Nasal cavity respiratory epithelium epithelial cell of viscerocranial mucosa (primary cell): ENCODE measurements around the gene ELOA. TPM values are rescaled to one million over a fixed set of nuclear protein-coding genes. Genes with fewer than 3 reads are reported as not detected.

Source experiments
- total RNA-seq: library from RNA; depleted of rRNA; stranded (reverse); fragments of >200 nt; gene quantifications from 2 replicates; pipeline ENCODE4 v1.2.3, GENCODE V29; 2014

Gene ELOA, protein sequence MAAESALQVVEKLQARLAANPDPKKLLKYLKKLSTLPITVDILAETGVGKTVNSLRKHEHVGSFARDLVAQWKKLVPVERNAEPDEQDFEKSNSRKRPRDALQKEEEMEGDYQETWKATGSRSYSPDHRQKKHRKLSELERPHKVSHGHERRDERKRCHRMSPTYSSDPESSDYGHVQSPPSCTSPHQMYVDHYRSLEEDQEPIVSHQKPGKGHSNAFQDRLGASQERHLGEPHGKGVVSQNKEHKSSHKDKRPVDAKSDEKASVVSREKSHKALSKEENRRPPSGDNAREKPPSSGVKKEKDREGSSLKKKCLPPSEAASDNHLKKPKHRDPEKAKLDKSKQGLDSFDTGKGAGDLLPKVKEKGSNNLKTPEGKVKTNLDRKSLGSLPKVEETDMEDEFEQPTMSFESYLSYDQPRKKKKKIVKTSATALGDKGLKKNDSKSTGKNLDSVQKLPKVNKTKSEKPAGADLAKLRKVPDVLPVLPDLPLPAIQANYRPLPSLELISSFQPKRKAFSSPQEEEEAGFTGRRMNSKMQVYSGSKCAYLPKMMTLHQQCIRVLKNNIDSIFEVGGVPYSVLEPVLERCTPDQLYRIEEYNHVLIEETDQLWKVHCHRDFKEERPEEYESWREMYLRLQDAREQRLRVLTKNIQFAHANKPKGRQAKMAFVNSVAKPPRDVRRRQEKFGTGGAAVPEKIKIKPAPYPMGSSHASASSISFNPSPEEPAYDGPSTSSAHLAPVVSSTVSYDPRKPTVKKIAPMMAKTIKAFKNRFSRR
- 23.2 and 32.3 TPM in 2 replicates for total RNA-seq

DNA sequence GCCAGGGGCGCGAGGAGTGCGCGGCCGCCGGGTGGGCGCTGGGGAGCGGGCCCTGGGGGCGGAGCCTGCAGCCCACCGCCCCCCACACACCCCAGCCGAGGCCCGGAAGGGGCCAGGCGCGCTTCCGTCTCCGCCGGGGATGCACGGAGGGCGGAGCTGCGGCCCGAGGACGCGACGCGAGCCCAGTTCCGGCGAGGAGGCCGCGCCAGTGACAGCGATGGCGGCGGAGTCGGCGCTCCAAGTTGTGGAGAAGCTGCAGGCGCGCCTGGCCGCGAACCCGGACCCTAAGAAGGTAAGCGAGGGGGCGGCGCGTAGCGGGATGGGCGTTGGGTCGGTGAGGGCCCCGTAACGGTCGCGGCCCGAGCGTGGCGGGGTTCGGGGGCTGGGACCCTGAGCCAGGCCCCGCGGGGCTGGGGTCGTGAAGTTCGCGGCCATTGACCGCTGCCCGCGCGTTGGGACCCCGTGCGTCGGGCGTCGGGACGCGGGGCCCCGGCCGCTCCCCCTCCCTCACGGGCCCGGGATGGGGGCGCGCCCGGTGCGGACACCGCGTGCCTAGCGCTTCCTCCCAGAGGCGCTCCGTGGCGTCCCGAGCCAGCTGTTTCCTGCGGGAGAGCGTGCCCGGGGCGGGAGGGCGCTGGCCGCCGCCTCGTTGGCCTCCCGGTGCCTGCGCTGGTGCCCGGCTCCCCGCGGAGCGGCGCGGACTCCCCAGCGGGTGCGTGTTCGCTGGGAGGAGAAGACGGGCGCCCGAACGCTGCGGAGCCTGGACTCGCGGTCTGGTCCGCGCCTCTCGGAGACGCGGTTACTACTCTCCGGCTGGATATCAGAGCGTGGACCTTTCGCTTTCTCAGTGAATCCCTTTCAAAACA lies at the start of gene ELOA:
Gene ELOA, plus strand, starts transcription at position 185 of the 866 bp plus-strand sequence. Its CDS starts 33 bp downstream, at position 218.

DNA sequence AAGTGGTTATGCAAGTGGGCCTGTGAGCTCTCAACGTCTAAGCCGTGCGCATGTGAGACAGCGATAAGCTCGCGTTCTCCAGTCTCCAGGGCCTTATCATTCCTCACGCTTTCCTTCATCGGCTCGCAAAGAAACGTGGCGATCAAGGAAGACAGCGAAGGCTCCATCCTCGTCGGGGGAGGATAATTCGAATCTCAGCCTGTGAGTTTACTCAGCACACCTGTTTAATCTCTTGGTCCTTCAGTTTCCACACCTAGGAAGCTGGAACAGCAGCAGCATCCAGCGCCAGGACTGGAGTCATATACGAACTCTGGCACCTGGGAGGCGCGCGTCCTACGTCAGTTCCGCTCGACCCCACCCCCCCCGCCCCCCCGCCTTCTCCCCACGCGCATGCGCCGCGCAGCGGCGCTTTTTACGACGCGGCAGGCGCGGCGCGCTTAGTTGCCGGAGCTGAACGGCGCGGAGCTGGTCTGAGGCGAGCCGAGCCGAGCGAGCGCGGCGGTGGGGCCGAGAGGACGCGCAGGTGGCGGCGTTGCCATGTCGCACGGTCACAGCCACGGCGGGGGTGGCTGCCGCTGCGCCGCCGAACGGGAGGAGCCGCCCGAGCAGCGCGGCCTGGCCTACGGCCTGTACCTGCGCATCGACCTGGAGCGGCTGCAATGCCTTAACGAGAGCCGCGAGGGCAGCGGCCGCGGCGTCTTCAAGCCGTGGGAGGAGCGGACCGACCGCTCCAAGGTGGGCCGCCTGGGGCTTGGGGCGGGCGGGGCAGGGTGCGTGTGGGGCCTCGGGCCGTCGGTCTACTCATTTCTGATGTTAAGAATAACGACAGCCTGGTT lies 34.9 kb downstream of the ELOA start, which contains the start of gene PITHD1:
Gene PITHD1, plus strand, starts transcription at position 440 of the 836 bp plus-strand sequence. Its CDS starts 98 bp downstream, at position 538.

DNA sequence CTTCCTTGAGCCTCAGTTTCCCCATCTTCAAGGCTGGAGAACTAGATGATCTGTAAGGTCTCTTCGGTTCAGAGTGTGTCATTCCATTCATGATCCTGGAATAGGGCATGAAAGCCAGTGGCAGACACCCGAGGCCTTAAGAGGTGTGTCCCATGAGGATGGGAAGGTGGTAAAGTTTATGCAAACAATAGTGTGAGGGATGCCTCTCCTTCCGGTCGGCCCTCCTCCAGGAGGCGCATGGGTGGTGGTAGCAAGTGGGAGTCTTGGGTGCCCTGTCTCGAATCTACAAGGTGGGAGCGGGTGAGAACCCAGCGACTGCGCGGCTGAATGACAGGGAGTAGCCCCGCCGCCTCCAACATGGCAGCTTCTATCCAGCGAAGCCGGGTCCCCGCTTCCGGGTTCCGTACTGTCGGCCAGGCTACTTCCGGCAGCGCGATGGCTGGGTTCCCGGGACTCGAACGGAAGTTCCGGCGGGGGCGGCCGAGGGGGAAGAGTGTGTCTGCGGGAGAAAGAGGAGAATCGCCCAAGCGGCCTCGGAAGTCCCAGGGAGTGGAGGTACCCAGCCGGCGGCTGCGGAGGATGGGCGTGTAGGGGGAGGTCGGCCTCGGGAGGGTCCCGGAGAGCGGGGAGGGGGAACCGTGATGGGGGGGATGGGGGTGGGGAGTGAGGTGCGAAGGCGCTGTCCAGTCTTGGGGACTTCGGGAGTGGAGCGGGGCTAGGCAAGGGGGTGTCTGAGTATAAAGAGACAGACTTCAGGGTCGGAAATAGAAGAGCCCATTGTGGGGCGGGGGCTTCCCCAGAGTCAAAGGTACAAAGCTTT lies 47.6 kb downstream of the ELOA start, which contains the start of gene LYPLA2:
Gene LYPLA2, plus strand, starts transcription at position 450 of the 820 bp plus-strand sequence. CDS start 1,538 bp downstream, outside the sequence.

DNA sequence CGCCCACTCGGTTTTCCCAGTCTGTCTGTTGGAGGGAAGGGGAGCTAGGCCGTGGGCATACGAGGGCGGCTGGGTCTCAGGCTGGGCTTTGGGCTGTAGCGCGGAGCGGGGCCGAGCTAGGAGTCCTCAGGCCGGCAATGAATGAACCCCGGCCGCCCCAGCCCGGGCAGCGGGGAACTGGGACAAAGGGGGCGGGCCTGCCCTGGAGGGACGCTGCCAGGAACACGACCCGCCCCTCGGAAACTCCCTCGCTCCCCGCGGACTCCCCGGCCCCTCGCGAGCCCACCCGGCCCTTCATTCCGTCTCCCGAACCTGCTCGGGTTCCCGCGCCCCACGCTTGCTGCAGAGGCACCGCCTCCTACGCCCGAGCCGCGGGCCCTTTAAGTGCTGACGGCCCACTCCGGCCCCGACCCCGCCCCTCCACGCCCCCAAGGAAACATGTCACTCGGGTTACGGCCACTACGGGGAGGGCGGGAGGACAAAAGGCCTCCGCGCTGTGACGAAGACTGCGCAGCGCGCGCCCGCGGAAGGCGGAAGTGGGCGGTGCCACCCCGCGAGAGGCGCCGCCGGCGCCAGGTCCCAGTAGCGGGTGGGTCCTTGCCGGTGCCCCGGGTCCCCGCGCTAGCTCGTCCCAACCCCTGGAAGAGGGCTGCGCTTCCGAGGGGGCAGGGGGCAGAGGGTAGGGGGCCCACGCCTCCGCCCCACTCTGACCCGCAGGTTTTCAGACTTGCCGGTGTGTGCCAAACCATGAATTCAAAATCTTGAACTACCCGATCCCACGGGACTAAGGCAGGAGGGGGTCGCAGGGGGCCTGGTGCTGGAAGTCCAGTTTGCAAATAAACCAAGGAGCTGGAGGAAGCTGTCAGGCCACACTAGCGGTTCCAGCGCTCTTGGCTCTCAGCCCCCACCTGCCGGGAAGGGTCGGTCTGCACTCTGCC lies 57.4 kb downstream of the ELOA start, which contains the start of gene GALE:
Gene GALE, minus strand, starts transcription at position 355 of the 938 bp plus-strand sequence. CDS start 1,747 bp downstream, outside the sequence.

Other genes starting within 250 kb of the ELOA start
- under 0.01 and 0.36 TPM in 2 replicates for gene E2F2, start 212.2 kb upstream of the ELOA start, total RNA-seq
- gene ID3, start 184.0 kb upstream of the ELOA start, total RNA-seq: 20.5 and 38.9 TPM in 2 replicates
- gene RPL11, start 51.7 kb upstream of the ELOA start, total RNA-seq: 1,078 and 1,264 TPM in 2 replicates
- gene PITHD1, start 34.9 kb downstream of the ELOA start, total RNA-seq: 55.0 and 57.1 TPM in 2 replicates
- gene LYPLA2, start 47.7 kb downstream of the ELOA start, total RNA-seq: 33.2 and 53.1 TPM in 2 replicates
- 46.5 and 68.0 TPM in 2 replicates for gene GALE, start 57.3 kb downstream of the ELOA start, total RNA-seq
- 45.8 and 51.3 TPM in 2 replicates for gene HMGCL, start 82.0 kb downstream of the ELOA start, total RNA-seq
- gene FUCA1, start 124.8 kb downstream of the ELOA start, total RNA-seq: 12.6 and 21.0 TPM in 2 replicates
- not detected in 2 replicates for gene CNR2, start 169.9 kb downstream of the ELOA start, total RNA-seq
- gene PNRC2, start 216.4 kb downstream of the ELOA start, total RNA-seq: 102 and 126 TPM in 2 replicates
- 56.0 and 102 TPM in 2 replicates for gene SRSF10, start 236.9 kb downstream of the ELOA start, total RNA-seq